Esophagus squamous epithelium (tissue), 5 donors: Measurements from ENCODE around the gene SCN4B. TPM values are rescaled to one million over a fixed set of nuclear protein-coding genes. Genes with fewer than 3 reads are reported as not detected.
"Not testable (repeated sequence)": the region's sequence is repeated elsewhere in the genome, so short reads cannot be mapped to it uniquely, and the experiment has no call there.

Experiments used
- DNase-seq: peaks from one replicate; lab custom pipeline; 2025; lab: John Stamatoyannopoulos, UW
- H3K27ac ChIP-seq, 4 donors: fragments of 200-600 bp; sonication (generic); one replicate each; pipeline ENCODE4 v1.5.1; 2016 to 2019; ENCODE audit warnings: mild to moderate bottlenecking in 1 of 4
- H3K27me3 ChIP-seq, 4 donors: fragments of 200-600 bp; sonication (generic); 1 replicate in 3 of 4; 2 replicates in 1 of 4; pipeline versions ENCODE4 v1.5.1 to v1.6.0; 2017 to 2021; ENCODE audit warnings: antibody characterized with exemption in 1 of 4
- H3K36me3 ChIP-seq, 3 donors: fragments of 200-600 bp; sonication (generic); one replicate each; pipeline ENCODE4 v1.5.1; 2016 to 2019
- H3K4me1 ChIP-seq, 3 donors: fragments of 200-600 bp; sonication (generic); one replicate each; pipeline ENCODE4 v1.5.1; 2017 to 2019
- H3K4me3 ChIP-seq, 4 donors: fragments of 200-600 bp; sonication (generic); 1 replicate in 3 of 4; 2 replicates in 1 of 4; pipeline ENCODE4 v1.5.1; 2016 to 2019; ENCODE audit warnings: mild to moderate bottlenecking in 2 of 4, moderate library complexity in 1 of 4
- H3K9me3 ChIP-seq, 3 donors: fragments of 200-600 bp; sonication (generic); one replicate each; pipeline ENCODE4 v1.5.1; 2016 to 2019
- POLR2A ChIP-seq, 4 donors: fragments of 450-650 bp; IDR thresholded peaks; one replicate each; pipeline ENCODE4 v1.6.1; 2017; ENCODE audit warnings: antibody characterized with exemption in 4 of 4, mild to moderate bottlenecking in 4 of 4, moderate library complexity in 3 of 4
- WGBS, 2 donors: methylation state at CpG; one replicate each; pipeline ENCODE4 v1.1.5; 2018; 5-methylcytosine and 5-hydroxymethylcytosine counted together
- intact Hi-C: fragments of 100-400 bp; cut with DNase I; formaldehyde crosslinking; loops from one replicate; pipeline ENCODE4 v1.15.0; 2022
- total RNA-seq, 4 donors: library from RNA; depleted of rRNA; stranded (reverse); fragments of >200 nt; gene quantifications; one replicate each; pipeline ENCODE4 v1.1.0, GENCODE V29; 2016
- TF ChIP-seq, protein P1 (sequence below), 6 experiments: fragments of 450-650 bp in 4 of 6; fragments of 200-600 bp in 2 of 6; sonication (generic) in 2 of 6; IDR thresholded peaks; one replicate each; pipeline ENCODE4 v1.5.1; 2016 to 2019; ENCODE audit warnings: antibody characterized with exemption in 6 of 6, mild to moderate bottlenecking in 4 of 6, moderate library complexity in 4 of 6
- donor health status: DM: yes; HTN: yes; CAD: no.

The SCN4B gene
- total RNA-seq, 4 donors from 2014 or later = 0.87 to 4.2 (median 1.3) TPM

DNA sequence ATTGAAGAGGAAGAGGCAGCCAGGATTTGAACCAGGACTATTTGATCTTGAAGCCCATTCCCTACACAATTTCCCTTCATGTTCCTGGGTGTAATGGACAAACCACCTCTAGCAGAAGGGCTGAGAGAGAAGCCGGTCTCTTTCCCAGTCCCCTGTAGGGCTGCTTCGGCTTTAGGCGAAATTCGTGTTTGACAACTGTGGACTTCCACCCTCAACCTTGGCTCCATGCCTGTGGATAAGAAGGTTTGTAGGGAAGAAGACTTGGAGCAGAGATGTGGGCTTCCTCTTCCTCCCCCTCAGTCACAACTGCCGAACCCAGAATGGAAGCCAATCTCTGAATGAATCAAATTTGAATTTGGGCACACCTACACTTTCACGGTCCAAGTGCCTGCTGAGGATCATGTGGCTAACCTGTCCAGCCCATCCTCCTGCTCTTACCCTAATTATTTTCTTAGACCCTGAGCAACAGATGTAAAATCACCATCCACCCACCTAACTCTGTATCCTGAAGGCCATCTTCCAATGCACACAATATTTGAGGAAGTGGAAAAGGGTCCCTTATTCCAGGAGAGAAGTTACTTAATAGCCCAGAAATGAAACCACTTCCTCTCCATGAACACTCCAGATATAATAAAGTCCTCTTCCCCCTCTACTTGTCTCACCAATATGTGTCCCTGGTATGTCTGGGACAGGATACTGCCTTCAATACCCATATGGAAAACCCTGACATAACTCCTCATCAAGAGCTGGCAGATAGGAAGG is 33.9 kb upstream of the SCN4B start:
- no peak overlapping the region for H3K27ac ChIP-seq
- DNase-seq = no peak
- intact Hi-C loops = no loop called here
- H3K27me3 ChIP-seq = peaks cover 0 to 26% (median 0%) of the 10 kb centered on the region in 4 donors
- no peaks in the 10 kb centered on the region for H3K4me1 ChIP-seq
- H3K4me3 ChIP-seq = no peak overlapping the region
- H3K9me3 ChIP-seq = no peaks in the 10 kb centered on the region
- TF ChIP-seq, protein P1, sequence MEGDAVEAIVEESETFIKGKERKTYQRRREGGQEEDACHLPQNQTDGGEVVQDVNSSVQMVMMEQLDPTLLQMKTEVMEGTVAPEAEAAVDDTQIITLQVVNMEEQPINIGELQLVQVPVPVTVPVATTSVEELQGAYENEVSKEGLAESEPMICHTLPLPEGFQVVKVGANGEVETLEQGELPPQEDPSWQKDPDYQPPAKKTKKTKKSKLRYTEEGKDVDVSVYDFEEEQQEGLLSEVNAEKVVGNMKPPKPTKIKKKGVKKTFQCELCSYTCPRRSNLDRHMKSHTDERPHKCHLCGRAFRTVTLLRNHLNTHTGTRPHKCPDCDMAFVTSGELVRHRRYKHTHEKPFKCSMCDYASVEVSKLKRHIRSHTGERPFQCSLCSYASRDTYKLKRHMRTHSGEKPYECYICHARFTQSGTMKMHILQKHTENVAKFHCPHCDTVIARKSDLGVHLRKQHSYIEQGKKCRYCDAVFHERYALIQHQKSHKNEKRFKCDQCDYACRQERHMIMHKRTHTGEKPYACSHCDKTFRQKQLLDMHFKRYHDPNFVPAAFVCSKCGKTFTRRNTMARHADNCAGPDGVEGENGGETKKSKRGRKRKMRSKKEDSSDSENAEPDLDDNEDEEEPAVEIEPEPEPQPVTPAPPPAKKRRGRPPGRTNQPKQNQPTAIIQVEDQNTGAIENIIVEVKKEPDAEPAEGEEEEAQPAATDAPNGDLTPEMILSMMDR (IDR thresholded peaks at IDR 0.05) = no peak
- TF ChIP-seq POLR2A (IDR thresholded peaks at IDR 0.05) = no peak
- 61 to 84% methylated on average over 6 of the region's 6 CpGs for WGBS, 2 donors
- no peaks in the 10 kb centered on the region for H3K36me3 ChIP-seq

- Histone ChIP-seq H3K27ac (no peak overlapping the region), H3K4me3 (no peak overlapping the region), H3K36me3 (no peaks in the 10 kb centered on the region), H3K4me1 (peaks cover 0 to 13% (median 10%) of the 10 kb centered on the region in 3 donors), H3K27me3 (peaks cover 0 to 21% (median 0%) of the 10 kb centered on the region in 4 donors), H3K9me3 (no peaks in the 10 kb centered on the region)
- intact Hi-C loops = no loop called here
- 75 to 76% methylated on average over 9 to 12 of the region's 12 CpGs for WGBS, 2 donors
- DNase-seq = no peak
- TF ChIP-seq, protein P1 (IDR thresholded peaks at IDR 0.05) = no peak
- no peak for TF ChIP-seq POLR2A (IDR thresholded peaks at IDR 0.05)
Observed at GRCh38 chr11:118184784-118185579, 32.4 kb upstream of the SCN4B start.

- H3K4me3 ChIP-seq, H3K9me3 ChIP-seq, H3K27ac ChIP-seq, DNase-seq, H3K36me3 ChIP-seq, intact Hi-C loops: not testable (repeated sequence)
- 69 to 84% methylated on average over 3 to 5 of the region's 5 CpGs for WGBS, 2 donors
- peaks cover 0 to 21% (median 0%) of the 10 kb centered on the region in 4 donors for H3K27me3 ChIP-seq
- H3K4me1 ChIP-seq = peaks cover 0 to 19% (median 12%) of the 10 kb centered on the region in 3 donors
Observed at GRCh38 chr11:118183691-118184090, 31.1 kb upstream of the SCN4B start.

DNA sequence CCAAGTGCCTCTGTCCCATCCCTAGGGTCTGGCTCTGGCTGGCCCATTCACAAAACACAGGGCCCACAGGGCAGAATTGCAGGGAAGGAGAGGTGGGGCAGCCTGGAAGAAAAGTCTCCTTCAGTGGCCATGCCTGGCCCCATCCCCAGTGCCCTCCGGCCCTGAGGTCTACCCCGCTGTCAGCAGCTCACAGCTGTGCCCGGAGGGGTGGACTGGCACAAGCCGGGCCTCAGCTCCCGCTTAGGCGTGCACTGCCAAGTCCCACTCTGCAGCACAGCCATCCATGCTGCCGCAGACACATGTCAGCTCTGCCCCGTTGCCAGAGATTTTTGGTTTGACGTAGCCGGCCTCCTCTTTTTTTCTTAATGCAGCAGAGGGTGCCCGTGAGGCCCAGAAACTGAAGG is 27.7 kb upstream of the SCN4B start:
- TF ChIP-seq POLR2A (IDR thresholded peaks at IDR 0.05) = no peak
- TF ChIP-seq, protein P1 (IDR thresholded peaks at IDR 0.05) = no peak
- peaks cover 0 to 8% (median 0%) of the 10 kb centered on the region in 4 donors for H3K27me3 ChIP-seq
- intact Hi-C loops = no loop called here
- WGBS, 2 donors = 0 to 9% methylated on average over 1 to 7 of the region's 11 CpGs
- H3K4me3 ChIP-seq = peak overlapping the region in 1 of 4 donors; percentile 50
- peak overlapping the region in 2 of 4 donors; percentile 44 to 56 for H3K27ac ChIP-seq
- no peaks in the 10 kb centered on the region for H3K36me3 ChIP-seq
- peaks cover 0 to 36% (median 17%) of the 10 kb centered on the region in 3 donors for H3K4me1 ChIP-seq
- no peaks in the 10 kb centered on the region for H3K9me3 ChIP-seq
- DNase-seq = no peak

GRCh38 chr11:118176778-118177134 is 24.1 kb upstream of the SCN4B start:
- Histone ChIP-seq H3K36me3 (no peaks in the 10 kb centered on the region), H3K9me3 (no peaks in the 10 kb centered on the region), H3K4me3 (no peak overlapping the region), H3K4me1 (peaks cover 0 to 47% (median 21%) of the 10 kb centered on the region in 3 donors), H3K27ac (peak overlapping the region in 1 of 4 donors; percentile 54), H3K27me3 (peaks cover 0 to 16% (median 0%) of the 10 kb centered on the region in 4 donors)
- DNase-seq = no peak
- no peak for TF ChIP-seq POLR2A (IDR thresholded peaks at IDR 0.05)
- TF ChIP-seq, protein P1 (IDR thresholded peaks at IDR 0.05) = no peak
- 55 to 74% methylated on average over 4 of the region's 4 CpGs for WGBS, 2 donors
- intact Hi-C loops = no loop called here
